Osteoblast (primary cell): ENCODE data around the gene CSMD2. TPM values are rescaled to one million over a fixed set of nuclear protein-coding genes. Genes with fewer than 3 reads are reported as not detected.

Experiments
- DNase-seq: peaks from one replicate; pipeline ENCODE4 v3.0.0; 2011; ENCODE audit warnings: low spot score, mixed read lengths; ENCODE audit not compliant: insufficient read length; ENCODE audit errors: missing footprints
- H2AFZ ChIP-seq: 2 replicates; pipeline ENCODE4 v1.6.0; 2011; ENCODE audit warnings: mild to moderate bottlenecking, low read length
- H3K27ac ChIP-seq: 2 replicates; pipeline ENCODE4 v1.5.1; 2011; ENCODE audit warnings: mild to moderate bottlenecking, low read depth, low read length, moderate library complexity
- H3K27me3 ChIP-seq: 2 replicates; pipeline ENCODE4 v1.6.0; 2012; ENCODE audit warnings: mild to moderate bottlenecking, control low read depth, inconsistent platforms, low read length, moderate library complexity; ENCODE audit not compliant: insufficient read depth
- H3K36me3 ChIP-seq: 2 replicates; pipeline ENCODE4 v1.5.1; 2011; ENCODE audit warnings: mild to moderate bottlenecking, low read length, control low read depth, moderate library complexity; ENCODE audit not compliant: insufficient read depth
- H3K4me1 ChIP-seq: 2 replicates; pipeline ENCODE4 v1.5.1; 2011; ENCODE audit warnings: mild to moderate bottlenecking, low read length, control low read depth, moderate library complexity; ENCODE audit not compliant: insufficient read depth
- H3K4me2 ChIP-seq: 2 replicates; pipeline ENCODE4 v1.6.0; 2011; ENCODE audit warnings: mild to moderate bottlenecking, low read length; ENCODE audit not compliant: insufficient read depth
- H3K4me3 ChIP-seq: fragments of 200-600 bp; sonication (generic); 3 replicates; pipeline ENCODE4 v1.5.1; 2012; ENCODE audit warnings: mild to moderate bottlenecking, low read length, inconsistent platforms; ENCODE audit not compliant: insufficient read depth
- H3K79me2 ChIP-seq: 2 replicates; pipeline ENCODE4 v1.6.0; 2012; ENCODE audit warnings: mild to moderate bottlenecking, low read length, control low read depth, inconsistent platforms; ENCODE audit not compliant: insufficient read depth
- H3K9me3 ChIP-seq: 2 replicates; pipeline ENCODE4 v1.5.1; 2011; ENCODE audit warnings: low read depth, low read length, control low read depth
- H4K20me1 ChIP-seq: 2 replicates; pipeline ENCODE4 v1.6.0; 2012; ENCODE audit warnings: mild to moderate bottlenecking, low read length, control low read depth; ENCODE audit not compliant: insufficient read depth
- CTCF ChIP-seq: IDR thresholded peaks from 2 replicates; pipeline ENCODE4 v1.5.1; 2011; ENCODE audit warnings: mild to moderate bottlenecking, low read depth, low read length, moderate library complexity; ENCODE audit errors: extremely low read depth
- total RNA-seq: library from RNA; depleted of rRNA; stranded (reverse); fragments of >200 nt; gene quantifications from 2 replicates; pipeline ENCODE4 v1.2.3, GENCODE V29; 2012

CSMD2 gene
- total RNA-seq, 1 donor: 0.36 TPM

GRCh38 chr1:33696962-33697361, 468.1 kb downstream of the CSMD2 start:
- H4K20me1 ChIP-seq: no peaks in the 10 kb centered on the region
- no peaks in the 10 kb centered on the region for H3K27me3 ChIP-seq
- no peak overlapping the region for H2AFZ ChIP-seq
- no peak for DNase-seq
- H3K79me2 ChIP-seq: no peaks in the 10 kb centered on the region
- H3K9me3 ChIP-seq: no peaks in the 10 kb centered on the region
- H3K36me3 ChIP-seq: no peaks in the 10 kb centered on the region
- TF ChIP-seq CTCF: no peak
- no peaks in the 10 kb centered on the region for H3K4me1 ChIP-seq
- no peak overlapping the region for H3K4me2 ChIP-seq
- H3K4me3 ChIP-seq: no peak overlapping the region
- H3K27ac ChIP-seq: no peak overlapping the region

GRCh38 chr1:33696311-33696710, 468.7 kb downstream of the CSMD2 start:
- no peaks in the 10 kb centered on the region for H3K4me1 ChIP-seq
- H3K79me2 ChIP-seq: no peaks in the 10 kb centered on the region
- no peaks in the 10 kb centered on the region for H4K20me1 ChIP-seq
- H3K36me3 ChIP-seq: no peaks in the 10 kb centered on the region
- H3K27ac ChIP-seq: no peak overlapping the region
- no peaks in the 10 kb centered on the region for H3K27me3 ChIP-seq
- H3K4me3 ChIP-seq: no peak overlapping the region
- H3K4me2 ChIP-seq: no peak overlapping the region
- DNase-seq: no peak
- TF ChIP-seq CTCF: no peak
- H2AFZ ChIP-seq: no peak overlapping the region
- no peaks in the 10 kb centered on the region for H3K9me3 ChIP-seq

GRCh38 chr1:33692206-33693188, 472.5 kb downstream of the CSMD2 start:
- Histone ChIP-seq H3K4me2 (no peak overlapping the region), H4K20me1 (no peaks in the 10 kb centered on the region), H3K4me3 (no peak overlapping the region), H3K27ac (no peak overlapping the region), H3K36me3 (no peaks in the 10 kb centered on the region), H3K4me1 (no peaks in the 10 kb centered on the region), H2AFZ (no peak overlapping the region), H3K27me3 (no peaks in the 10 kb centered on the region), H3K79me2 (no peaks in the 10 kb centered on the region), H3K9me3 (no peaks in the 10 kb centered on the region)
- peak; percentile 36 for DNase-seq
- TF ChIP-seq CTCF: no peak

- DNase-seq: no peak
- Histone ChIP-seq H4K20me1 (no peaks in the 10 kb centered on the region), H3K4me2 (no peak overlapping the region), H3K36me3 (no peaks in the 10 kb centered on the region), H3K27ac (no peak overlapping the region), H3K79me2 (no peaks in the 10 kb centered on the region), H2AFZ (no peak overlapping the region), H3K4me3 (no peak overlapping the region), H3K27me3 (no peaks in the 10 kb centered on the region), H3K9me3 (no peaks in the 10 kb centered on the region), H3K4me1 (no peaks in the 10 kb centered on the region)
- no peak for TF ChIP-seq CTCF
Measured at GRCh38 chr1:33687000-33687399, 478.0 kb downstream of the CSMD2 start.
